HUDEP-2 (cell line): ENCODE measurements around the gene CIROP.

Source experiments
- DNase-seq, 76 experiments: peaks; one replicate each; lab custom pipeline; 2025; ENCODE audit not compliant: unreplicated experiment in 76 of 76; lab: John Stamatoyannopoulos, UW

Gene CIROP

DNA sequence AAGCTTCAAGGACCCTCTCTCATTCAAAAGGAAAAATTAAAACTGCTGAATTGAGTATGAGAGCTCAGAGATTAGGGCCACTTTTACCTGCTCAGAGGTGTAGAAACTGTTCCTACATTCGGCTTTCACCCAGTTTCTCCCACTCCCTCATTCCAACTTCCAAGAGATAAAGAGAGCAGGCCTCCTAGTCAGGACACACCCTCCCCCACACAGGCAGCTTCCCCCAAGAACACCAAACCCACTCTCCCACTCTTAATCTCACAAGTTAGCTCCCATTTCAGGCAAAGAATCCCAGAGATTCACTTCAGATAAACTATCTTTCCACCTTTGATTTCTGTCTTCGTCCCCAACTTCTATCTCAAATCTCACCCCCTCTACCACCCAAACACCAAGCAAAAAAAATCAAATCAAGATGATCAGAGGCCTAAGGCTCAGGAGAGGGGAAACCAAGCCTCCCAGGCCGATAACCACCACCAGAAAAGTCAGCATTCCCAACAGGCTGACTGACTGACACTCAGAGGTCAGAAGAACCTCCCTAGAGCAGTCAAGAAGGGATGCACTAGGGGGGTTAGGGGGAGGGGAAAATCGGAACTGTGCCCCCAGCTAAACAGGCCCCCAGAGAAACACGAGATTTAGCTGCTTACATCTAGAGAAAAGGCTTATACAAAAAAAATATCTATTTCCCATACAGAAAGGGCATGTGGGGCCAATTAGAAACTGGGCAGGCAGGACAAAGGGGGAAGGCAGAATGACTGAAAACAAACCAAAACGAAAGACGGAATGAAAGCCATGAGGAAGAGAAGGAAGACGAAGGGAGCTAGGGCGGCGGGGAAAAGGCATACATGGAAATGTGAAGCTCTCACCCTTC lies 34.3 kb downstream of the CIROP start:
- no peak for DNase-seq

GRCh38 chr14:23069413-23069806 lies 35.4 kb downstream of the CIROP start:
- DNase-seq: no peak

DNA sequence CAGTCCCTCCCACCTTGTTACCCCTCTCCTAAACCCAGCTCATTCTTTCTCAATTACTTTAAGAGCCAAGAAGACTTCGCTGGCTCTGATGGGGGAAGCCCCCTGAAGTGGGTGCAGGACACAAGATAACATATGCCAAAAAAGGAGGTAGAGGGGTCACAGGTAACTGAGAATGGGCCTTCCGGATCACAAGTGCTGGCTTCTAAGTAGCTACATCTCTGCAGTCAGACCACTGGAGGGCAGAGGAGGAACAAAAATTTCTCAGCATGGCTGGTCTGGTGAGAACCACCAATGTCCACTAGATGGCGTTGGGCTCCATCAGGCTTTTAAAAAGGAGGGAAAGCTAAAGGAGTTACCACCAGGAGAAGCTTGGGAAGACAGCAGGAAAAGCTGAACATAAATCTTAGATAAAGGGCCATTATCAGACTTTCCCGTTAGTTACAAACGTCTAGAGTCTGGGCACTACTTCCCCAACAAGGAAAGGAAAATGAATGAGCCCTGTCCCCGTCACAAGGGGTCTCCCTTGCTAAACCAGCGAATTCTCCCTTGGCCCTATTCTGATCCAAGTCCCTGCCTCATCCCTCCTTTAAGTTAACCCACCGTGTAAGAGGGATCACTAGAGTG lies 35.9 kb downstream of the CIROP start:
- no peak for DNase-seq

DNA sequence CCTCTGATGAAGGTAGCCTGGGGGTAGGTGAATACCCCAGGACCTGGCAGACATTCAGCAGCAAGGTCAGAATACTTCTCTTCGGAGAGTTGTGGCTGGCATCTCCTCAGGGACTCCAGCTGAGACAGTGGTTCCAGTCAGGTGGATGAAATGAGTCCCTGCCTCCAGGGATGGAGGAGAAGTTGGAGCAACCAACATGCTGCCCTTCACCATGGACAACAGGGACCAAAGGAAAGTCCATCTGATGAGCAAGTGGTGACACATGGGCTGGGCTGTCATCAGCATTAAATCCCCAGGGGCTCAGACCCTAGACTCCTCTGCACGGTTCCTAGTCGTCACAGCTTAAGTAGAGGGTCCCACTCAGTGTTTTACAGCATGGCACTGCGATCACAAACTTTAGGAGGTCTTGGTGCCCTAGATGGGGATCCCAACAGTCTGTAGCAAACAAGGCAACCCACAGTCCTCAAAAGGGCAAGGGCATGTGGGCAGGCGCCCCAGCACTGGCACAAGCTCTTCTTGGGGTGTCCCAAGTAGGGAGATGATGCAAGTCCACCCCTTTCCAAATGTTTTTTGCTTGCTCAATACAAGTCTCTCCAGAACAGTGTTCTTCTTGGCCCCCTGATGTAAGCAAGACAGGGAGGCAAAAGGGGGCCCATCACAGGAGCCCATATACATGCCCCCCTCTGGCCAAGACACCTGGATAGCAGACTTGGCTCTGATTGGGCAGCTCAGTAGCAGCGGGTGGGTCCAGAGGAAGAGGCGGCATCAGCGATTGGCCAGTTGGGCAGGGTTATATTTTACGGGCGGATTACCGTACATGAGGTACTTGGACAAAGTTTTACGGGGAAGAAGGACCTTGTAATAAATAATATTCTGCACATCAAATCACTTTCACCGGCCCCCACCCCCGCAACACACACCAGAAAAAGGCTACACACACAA lies 36.7 kb downstream of the CIROP start:
- DNase-seq: no peak

DNA sequence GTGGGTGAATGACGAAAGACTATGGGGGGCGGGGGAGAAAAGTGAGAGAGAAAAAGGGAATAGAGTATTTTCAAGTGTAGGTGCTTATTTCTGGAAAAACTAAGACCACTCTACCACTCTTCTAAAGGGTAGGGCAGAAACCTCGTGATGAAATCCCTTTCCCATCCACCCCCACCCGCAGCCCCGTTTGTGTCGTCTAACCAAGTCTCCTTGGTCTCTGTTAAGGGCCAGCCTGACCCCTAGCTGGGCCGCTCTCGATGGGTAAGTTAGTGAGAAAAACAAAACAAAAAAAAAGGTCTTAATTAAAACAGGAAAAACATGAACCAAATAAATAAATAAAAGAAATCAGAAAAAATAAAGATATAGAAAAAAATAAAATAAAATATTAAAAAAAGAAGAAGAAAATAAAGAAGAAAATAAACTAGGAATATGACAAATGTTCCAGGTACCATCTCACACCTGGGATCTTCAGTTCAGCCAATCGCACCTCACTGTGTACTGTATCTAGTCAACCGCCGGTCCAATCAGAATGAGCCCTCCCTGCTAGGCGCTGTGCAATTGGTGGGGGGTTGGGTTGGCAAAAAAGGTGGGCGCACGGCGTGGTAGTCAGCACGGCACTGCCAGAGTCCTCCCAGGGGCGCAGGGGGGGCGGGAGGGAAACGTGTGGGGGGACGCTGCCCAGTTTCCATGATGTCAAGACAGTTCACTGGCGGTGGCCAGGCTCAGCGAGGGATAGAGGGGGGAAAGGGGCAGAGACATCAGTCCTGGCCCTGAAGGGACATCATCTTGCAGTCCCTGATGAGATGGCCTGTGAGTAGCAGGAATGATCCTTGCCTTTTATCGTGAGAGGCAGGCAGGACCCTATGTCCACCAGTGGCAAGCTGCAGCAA lies 37.7 kb downstream of the CIROP start:
- DNase-seq: no peak

DNA sequence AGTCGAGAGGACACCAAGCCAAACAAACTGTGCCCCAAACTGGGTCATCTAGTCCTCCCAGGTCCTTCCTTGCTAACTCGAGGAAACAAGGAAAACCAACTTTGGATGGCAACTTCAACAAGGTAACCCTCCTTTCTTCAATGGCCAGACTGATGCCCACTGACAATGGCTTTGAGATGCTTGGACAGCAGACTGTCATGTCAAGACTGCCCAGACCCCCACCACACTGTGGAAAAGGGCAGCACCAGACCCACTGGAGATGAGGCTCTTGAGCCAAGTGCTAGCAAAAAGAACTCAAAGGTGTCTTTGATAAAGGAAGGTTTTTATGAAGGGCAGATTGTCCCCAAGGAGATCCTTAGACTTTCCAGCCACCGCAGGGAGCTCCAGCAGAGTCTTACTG lies 38.4 kb downstream of the CIROP start:
- DNase-seq: no peak

DNA sequence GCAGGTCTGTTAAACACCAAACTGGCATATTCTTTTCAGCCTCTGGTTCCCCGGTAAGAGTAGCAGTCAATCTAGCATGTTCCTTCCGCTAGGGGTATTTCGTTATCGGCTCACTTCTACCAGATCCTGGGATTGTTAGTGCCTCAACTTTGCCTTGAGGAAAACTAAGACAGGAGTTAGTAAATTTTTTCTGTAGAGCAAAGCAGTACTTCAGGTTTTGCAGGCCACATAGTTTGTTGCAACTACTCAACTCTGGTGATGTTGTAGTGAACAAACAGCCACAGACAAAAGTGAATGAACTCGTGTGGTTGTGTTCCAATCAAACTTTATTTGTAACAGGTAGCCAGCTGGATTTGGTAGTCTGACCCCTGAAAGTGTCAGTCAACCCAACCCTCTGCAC lies 41.2 kb downstream of the CIROP start:
- no peak for DNase-seq

DNA sequence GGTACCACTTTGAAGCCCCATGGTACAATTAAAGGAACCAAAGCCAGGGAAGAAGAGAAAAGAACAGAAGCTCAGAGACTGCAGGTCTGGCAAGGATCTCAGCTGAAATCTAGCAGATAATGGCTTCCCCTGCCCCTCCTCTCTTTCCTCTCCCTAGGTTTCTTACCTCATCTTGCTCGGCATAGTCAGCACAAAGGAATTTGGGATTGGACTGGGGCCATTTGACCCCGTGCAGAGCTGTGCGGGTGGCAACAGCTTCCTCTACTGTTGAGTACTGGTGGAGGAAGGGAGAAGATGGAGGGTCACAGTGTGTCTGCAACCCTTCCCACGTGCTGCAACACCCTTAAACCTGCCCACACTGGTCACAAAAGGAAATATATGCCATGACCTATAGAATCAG lies 42.8 kb downstream of the CIROP start:
- DNase-seq: no peak

DNA sequence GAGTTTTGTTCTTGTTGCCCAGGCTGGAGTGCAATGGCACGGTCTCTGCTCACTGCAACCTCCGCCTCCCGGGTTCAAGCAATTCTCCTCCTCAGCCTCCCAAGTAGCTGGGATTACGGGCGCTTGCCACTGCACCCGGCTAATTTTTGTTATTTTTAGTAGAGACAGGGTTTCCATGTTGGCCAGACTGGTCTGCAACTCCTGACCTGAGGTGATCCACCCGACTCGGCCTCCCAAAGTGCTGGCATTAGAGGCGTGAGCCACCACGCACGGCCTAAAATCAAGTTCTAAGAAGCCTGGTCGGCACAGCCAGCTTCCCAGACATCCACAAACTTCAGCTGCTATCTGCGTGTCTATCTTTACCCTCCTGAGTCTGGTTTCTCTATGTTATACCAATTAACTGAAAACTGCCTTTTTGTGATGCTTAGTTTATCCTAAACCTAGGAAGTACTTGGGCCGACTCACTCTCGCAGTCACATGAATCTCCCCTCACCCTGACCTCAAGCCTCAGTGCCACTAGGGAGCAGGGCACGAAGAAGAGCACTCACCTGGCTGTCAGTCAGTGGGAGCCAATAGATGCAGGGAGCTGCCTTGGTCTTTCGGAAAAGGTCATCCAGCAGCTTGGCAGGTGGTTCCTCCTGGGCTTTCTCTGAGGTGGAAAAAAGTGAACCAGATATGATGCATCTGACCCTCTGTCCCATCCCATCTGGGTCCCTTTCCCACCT lies 44.1 kb downstream of the CIROP start:
- no peak for DNase-seq

- no peak for DNase-seq
Observed at GRCh38 chr14:23058654-23059504, 45.9 kb downstream of the CIROP start.

DNA sequence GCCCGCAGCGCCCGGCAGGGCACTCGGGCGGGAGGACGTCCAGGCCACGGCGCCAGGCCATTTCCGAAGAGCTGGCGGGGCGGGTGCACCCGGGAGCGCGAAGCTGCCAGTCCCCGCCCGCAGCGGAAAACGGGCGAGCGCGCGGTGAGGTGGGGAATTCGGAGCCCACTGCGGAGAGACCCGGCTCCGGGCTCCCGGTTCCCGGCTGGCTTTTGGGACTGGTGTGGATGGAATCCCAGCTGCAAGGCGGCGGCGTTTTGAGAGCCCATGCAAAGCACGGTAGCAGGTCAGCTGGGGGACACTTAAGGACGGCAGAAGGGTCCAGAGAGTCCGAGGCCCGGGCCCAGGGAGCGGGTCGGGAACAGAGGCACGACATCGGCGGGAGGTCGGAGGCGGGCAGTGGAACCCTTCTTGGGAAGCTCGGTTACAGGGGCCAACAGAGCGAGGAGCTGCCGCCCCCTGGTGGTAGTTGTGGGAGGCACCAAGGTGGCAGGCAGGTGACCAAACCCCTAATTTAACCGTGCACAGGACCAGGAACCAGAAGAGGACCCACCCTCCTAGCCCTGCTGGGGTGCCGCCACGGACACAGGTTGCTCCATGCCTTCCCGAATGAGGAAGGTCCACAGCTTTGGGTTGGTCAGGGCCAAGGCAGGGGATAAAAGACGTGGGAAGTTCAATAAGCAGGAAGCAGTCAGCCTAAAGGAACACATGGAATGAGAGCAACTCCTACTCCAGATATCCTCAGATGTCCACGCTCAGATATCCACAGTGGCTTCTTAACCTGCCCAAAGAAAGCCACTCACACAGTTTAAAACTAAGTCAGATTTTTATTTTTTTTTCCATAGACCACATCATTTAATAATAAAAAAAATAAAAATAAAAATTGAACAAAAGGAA lies 46.8 kb downstream of the CIROP start:
- DNase-seq: no peak

- DNase-seq: no peak
Observed at GRCh38 chr14:23056956-23057756, 47.6 kb downstream of the CIROP start, which contains the start of gene CDH24. CDH24 (minus strand) TSS chr14:23057520; CDS start chr14:23055733, 1,787 bp downstream.

- no peak for DNase-seq
Observed at GRCh38 chr14:23056145-23056955, 48.4 kb downstream of the CIROP start.

DNA sequence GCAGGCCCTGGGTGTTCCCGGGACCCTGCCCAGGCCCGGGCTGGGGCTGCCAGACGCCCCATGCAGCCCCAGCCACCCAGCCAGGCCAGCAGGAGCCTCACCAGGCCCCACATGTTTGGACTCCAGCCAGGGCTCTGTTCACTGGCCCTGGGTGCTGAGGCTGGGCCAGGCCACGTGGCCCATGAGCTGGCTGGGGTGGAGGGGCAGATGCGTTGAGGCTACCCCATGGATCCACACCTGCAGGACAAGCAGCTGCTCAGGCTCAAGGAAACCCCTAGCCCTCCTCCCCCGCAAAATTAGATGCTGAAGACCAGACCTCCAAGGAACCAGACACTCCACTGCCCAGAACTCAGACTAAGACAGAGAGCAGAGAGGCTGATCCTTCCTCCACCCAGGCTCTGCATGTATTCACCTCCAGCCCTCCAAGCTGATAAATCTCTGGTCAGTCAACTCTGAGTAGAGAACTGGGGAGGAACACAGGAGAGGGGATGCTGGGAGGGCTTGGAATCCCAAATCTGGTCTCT lies 49.1 kb downstream of the CIROP start:
- DNase-seq: no peak

DNA sequence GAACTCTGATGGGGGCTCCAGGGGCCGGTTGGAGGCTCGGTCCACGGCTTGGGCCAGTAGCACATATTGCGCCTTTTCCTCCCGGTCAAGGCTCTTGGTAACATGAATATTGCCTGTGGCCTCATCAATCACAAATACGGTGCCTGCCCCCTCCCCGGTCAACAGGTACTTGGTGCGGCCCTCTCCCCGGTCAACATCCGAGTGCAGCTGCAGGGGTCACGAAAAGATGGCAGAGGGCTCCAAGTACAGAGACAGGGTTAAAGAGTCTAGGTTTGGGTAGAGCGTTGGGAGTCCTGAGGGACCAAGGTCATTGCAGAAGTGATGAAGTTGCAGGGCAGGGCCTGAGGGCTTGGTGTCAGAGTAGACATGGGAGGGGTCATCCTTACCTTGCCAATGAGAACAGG lies 49.6 kb downstream of the CIROP start:
- DNase-seq: no peak
